ELR (cell line): ENCODE results near the gene SLC9A3.

Experiments
- DNase-seq: peaks from one replicate; pipeline ENCODE4 v3.0.0-alpha.2; 2015; ENCODE audit warnings: low read depth

The SLC9A3 gene

DNA sequence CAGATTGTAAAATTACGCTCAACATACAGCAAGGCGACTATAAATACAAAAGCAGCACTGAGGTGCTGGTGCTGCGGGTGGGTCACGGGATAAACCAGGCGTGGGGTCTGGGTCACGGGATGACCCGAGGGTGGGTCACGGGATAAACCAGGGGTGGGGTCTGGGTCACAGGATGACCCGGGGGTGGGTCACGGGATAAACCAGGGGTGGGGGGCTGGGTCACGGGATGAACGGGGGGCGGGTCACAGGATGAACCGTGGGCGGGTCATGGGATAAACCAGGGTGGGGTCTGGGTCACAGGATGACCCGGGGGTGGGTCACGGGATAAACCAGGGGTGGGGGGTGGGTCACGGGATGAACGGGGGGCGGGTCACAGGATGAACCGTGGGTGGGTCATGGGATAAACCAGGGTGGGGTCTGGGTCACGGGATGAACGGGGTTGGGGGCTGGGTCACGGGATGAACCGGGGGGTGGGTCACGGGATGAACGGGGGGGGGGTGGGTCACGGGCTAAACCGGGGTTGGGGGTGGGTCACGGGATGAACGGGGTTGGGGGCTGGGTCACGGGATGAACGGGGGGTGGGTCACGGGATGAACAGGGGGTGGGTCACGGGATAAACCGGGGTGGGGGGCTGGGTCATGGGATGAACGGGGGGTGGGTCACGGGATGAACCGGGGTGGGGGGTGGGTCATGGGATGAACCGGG, 30.2 kb upstream of the SLC9A3 start:
- DNase-seq: no peak

DNA sequence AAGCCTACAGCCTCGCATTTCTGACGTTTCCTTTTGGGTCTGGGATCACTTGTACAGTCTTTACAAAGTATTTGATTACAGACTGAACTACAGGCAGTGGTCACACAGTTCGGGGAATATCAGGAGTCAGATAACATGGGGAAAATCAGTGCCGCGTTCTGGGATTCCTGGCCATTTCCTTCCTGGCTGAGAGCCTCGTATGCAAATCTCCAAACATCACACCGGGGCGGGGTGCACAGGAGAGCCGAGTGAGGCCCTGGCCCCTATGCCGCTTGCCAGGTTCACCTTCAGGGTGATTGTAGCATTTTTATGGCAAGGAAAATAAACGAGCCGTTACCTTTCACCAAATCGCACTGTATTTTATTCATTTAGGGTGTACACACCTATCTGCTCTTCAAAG, 29.6 kb upstream of the SLC9A3 start:
- DNase-seq: no peak

DNA sequence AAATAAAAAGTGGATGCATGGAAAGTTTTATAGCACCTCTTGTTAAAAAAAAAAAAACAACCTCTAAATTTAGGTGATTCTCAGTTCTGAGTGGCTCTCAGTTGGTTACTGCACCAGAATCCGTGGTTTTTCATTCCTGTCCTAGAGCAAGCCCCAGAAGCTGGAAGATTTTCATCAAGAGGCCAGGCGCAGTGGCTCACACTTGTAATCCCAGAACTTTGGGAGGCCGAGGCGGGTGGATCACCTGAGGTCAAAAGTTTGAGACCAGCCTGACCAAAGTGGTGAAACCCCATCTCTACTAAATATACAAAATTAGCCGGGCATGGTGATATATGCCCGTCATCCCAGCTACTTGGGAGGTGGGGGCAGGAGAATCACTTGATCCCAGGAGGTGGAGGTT, 27.2 kb upstream of the SLC9A3 start:
- no peak for DNase-seq

GRCh38 chr5:549229-549628, 25.0 kb upstream of the SLC9A3 start:
- DNase-seq: no peak

GRCh38 chr5:548256-548655, 24.0 kb upstream of the SLC9A3 start:
- peak; percentile 44 for DNase-seq

DNA sequence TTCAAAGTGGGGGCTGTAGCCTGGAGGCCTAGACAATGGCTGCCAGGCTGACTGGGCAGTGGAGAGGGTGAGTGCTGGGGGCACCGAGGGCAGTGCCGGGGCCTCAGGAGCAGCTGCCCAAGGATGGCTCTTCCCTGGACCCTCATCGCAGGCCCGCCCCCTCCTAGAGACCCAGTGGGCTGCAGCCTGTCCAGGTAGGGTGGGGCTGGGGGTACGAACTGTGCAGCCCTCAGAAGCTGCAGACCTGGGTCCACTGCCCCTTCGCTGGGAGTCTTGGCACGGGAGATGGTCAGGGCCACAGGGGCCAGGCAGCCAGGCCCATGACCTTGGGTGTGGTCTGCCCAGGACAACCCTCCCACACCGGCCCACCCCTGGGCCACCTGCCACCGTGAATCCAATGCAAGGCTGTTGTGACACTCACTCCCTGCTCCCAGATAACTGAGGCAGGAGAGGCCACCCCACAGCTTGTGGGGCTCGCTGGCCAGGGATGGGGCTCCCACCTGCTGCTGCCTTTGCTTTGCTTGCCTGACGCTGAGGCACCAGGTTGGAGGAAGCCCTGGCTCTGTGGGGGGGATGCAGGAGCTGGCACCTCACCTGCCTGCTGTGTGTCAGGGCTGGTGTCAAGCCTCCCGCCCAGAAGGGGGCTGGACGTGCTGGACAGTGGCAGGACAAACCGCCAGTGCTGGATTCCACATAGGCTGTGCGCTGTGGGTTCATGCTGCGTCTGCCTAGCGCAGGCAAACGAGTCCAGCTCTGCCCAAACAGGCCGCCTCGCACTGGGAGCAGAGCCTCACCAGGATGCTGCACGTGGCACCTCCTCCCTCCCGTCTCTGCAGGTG, 23.1 kb upstream of the SLC9A3 start:
- DNase-seq: no peak

- no peak for DNase-seq
These were observed 22.2 kb upstream of the SLC9A3 start for GRCh38 chr5:546376-546908.

- DNase-seq: no peak
These were observed 21.6 kb upstream of the SLC9A3 start for GRCh38 chr5:545641-546375.

DNA sequence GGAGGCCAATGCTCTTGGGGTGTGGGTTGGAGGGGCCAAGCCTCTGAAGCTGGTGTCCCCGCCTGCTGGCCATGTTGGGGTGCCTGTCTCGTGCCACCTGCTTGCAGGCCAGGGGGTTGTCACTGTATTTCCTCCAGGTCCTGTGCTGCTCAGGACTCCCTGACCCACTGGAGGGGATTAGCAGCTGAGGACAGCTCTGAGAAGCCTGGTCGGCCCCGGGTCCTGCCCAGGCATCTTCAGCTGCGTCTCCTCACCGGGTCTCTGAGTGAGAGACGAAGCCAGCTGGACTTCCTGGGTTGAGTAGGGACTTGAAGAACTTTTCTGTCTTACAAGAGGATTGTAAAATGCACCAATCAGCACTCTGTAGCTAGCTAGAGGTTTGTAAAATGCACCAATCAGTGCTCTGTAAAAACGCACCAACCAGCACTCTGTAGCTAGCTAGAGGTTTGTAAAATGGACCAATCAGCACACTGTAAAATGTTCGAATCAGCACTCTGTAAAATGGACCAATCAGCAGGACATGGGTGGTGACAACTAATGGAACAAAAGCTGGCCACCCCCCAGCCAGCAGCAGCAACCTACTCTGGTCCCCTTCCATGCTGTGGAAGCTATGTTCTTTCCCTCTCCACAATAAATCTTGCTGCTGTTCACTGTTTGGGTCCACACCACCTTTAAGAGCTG, 20.6 kb upstream of the SLC9A3 start:
- DNase-seq: no peak

DNA sequence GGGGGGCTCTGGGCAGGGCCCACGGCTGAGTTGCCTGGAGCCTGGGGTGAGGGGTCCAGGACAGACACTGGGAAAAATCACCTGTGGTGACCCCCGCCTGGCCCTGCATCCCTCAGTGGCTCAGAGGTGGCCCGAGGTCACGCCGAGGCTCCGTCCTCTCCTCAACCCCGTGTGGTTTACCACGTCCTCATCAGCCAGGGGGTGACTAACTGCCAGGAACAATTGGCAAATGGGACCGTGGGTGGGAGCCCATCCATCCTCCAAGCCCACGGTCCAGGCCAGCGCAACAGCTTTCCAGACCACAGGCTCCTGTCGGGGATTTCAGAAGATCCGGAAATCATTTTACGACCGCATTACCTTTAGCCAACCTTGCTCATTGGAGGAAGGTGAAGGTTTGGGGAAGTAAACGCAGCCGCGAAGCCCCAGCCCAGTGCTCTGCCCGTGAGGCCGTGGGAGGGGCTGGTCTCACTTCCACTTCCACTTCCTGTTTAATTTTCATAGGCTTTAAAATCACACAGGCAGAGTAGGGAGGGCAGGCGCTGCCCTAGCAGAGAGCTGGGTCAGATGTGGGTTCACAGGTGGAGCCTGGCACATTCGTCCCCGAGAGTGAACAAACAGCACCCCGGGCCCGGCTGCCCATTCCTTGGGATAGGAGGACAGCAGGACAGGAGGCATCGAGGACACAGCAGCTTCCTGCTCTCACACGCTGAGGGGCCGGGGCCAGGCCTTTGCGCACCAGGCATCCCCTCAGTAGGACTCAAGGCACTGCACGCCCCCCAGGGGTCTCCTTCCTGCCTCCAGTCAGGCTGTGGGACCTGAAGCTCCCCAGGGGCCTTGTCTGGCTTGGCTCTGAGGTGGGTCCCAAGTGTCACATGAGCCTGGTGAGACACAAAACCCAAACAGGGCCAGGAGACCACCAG, 19.8 kb upstream of the SLC9A3 start:
- DNase-seq: no peak

GRCh38 chr5:543351-543750, 19.1 kb upstream of the SLC9A3 start:
- DNase-seq: no peak

- no peak for DNase-seq
These were observed 18.4 kb upstream of the SLC9A3 start for GRCh38 chr5:542319-543311.

- DNase-seq: no peak
These were observed 17.5 kb upstream of the SLC9A3 start for GRCh38 chr5:541539-542318.

GRCh38 chr5:540906-541538, 16.8 kb upstream of the SLC9A3 start:
- no peak for DNase-seq

DNA sequence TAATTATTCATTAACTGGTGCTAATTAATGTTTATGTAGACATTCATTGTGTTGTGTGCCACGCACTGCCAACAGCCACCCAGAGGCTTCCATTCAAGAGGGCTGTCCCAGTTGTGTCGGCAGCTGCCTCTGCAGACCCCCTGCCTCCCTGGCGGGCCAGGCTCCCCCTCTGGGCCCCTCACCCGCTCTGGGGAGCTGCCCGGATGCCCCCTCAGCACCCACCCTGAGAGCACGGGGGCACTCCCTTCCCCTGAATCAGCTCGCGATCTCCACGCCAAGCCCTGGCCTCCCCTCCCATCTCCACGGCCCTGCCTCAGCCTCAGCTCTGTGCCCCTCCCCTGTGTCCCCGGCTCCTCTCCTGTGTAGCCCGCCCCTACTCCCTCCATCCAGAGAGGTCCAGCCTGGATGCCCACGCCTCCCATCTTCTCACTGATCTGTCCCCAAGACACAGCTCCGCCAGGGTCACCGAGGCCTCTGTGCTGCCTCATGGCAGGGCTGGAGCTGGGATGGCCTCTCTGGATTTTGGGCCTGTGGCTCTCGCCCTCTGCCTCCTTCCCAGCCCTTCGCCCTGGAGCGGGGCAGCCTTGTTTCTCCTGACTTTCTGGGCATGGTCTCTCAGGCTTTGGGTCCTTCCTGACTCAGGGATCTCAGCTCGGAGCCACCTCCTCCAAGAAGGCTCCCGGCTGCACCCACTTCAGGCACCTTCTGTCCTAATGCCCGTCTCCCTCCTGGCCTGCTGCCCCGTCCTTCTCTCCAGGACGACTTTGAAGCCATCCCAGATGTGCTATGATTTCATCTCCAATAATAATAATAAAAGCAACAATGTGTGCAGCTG, 16.0 kb upstream of the SLC9A3 start:
- no peak for DNase-seq

DNA sequence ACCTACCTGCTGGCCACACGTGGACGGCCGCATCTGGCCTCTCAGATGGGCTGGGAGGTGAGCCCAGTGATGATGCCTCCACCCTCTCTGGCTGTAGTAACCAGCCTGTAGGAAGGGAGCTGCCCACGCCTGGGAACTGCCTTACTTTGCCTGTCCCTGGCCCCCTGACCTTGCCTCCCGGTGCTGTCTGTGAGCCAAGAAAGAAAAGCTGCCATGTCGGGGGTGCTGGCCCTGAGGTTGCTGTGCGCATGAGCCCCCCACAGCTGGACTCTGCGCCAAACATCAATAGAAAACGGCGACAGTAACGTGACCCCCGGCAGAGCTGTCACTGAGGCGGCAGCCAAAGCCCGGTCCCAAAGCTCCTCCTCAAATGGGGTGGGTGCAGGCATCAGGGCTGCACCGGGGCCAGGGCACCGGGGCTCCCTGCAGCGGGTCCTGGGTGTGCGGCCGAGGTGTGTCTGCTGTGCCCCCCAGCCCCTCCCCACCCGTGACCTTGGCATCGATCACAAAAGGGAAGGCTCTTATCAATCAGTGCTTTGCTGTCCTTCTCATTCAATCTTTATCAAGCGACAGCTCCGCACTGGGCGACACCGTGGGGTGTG, 15.3 kb upstream of the SLC9A3 start:
- no peak for DNase-seq
